Islet of Langerhans (tissue), 1 donor: Measurements from ENCODE around the gene MTCL1.
A peak's percentile ranks its signal among the peaks of the same experiment; 100 is the strongest.

ENCODE experiments used
- FAIRE-seq: peaks from one replicate; lab custom pipeline; 2011; peaks lifted over from hg19 to GRCh38; lab: Jason Lieb, UNC

Gene MTCL1

GRCh38 chr18:8794156-8794933, 89.0 kb downstream of the MTCL1 start:
- no peak for FAIRE-seq

GRCh38 chr18:8794934-8795280, 89.6 kb downstream of the MTCL1 start:
- FAIRE-seq: no peak

GRCh38 chr18:8795586-8796325, 90.4 kb downstream of the MTCL1 start:
- no peak for FAIRE-seq

- FAIRE-seq: no peak
These were observed 91.8 kb downstream of the MTCL1 start for GRCh38 chr18:8797206-8797605.

GRCh38 chr18:8799001-8799400, 93.6 kb downstream of the MTCL1 start:
- no peak for FAIRE-seq

- no peak for FAIRE-seq
These were observed 94.5 kb downstream of the MTCL1 start for GRCh38 chr18:8799596-8800441.

GRCh38 chr18:8800445-8800844, 95.1 kb downstream of the MTCL1 start:
- no peak for FAIRE-seq

- FAIRE-seq: no peak
These were observed 95.5 kb downstream of the MTCL1 start for GRCh38 chr18:8800876-8801262.

GRCh38 chr18:8801263-8801901, 96.0 kb downstream of the MTCL1 start:
- FAIRE-seq: no peak

GRCh38 chr18:8802017-8802672, 96.8 kb downstream of the MTCL1 start:
- no peak for FAIRE-seq

GRCh38 chr18:8803063-8803795, 97.9 kb downstream of the MTCL1 start:
- no peak for FAIRE-seq

GRCh38 chr18:8803957-8804356, 98.6 kb downstream of the MTCL1 start:
- FAIRE-seq: peak; percentile 21

GRCh38 chr18:8805552-8805951, 100.2 kb downstream of the MTCL1 start:
- FAIRE-seq: no peak

GRCh38 chr18:8806100-8806797, 100.9 kb downstream of the MTCL1 start:
- no peak for FAIRE-seq

- no peak for FAIRE-seq
These were observed 101.6 kb downstream of the MTCL1 start for GRCh38 chr18:8806798-8807487.

GRCh38 chr18:8807488-8807805, 102.1 kb downstream of the MTCL1 start:
- no peak for FAIRE-seq

GRCh38 chr18:8808001-8808400, 102.6 kb downstream of the MTCL1 start:
- no peak for FAIRE-seq

- FAIRE-seq: no peak
These were observed 104.2 kb downstream of the MTCL1 start for GRCh38 chr18:8809514-8809913.

- no peak for FAIRE-seq
These were observed 104.8 kb downstream of the MTCL1 start for GRCh38 chr18:8810157-8810556.

GRCh38 chr18:8811115-8811514, 105.8 kb downstream of the MTCL1 start:
- FAIRE-seq: no peak
